Liver (tissue), 9 donors: ENCODE results near the gene JAKMIP3. TPM values are rescaled to one million over a fixed set of nuclear protein-coding genes. Genes with fewer than 3 reads are reported as not detected.
A peak's percentile ranks its signal among the peaks of the same experiment; 100 is the strongest.

Experiments
- DNase-seq: peaks from one replicate; pipeline ENCODE4 v3.0.0-alpha.2; 2017; ENCODE audit warnings: low spot score
- H3K27ac ChIP-seq, 2 donors: one replicate each; pipeline ENCODE4 v1.7.0; 2013; ENCODE audit warnings: inconsistent platforms in 2 of 2, low read length in 2 of 2, control low read depth in 1 of 2, low read depth in 1 of 2, mild to moderate bottlenecking in 1 of 2
- H3K27me3 ChIP-seq, 4 donors: one replicate each; pipeline versions ENCODE4 v1.6.1 to v1.7.0; 2013; ENCODE audit warnings: low read length in 3 of 4, inconsistent platforms in 1 of 4, mild to moderate bottlenecking in 1 of 4, moderate library complexity in 1 of 4; ENCODE audit not compliant: control insufficient read depth in 4 of 4, insufficient read depth in 4 of 4
- H3K36me3 ChIP-seq, 4 donors: one replicate each; pipeline versions ENCODE4 v1.6.1 to v1.7.0; 2013; ENCODE audit warnings: low read length in 3 of 4, mild to moderate bottlenecking in 3 of 4, low read depth in 1 of 4, moderate library complexity in 1 of 4; ENCODE audit not compliant: control insufficient read depth in 4 of 4, insufficient read depth in 3 of 4
- H3K4me1 ChIP-seq, 4 donors: one replicate each; pipeline versions ENCODE4 v1.6.1 to v1.7.0; 2013; ENCODE audit warnings: low read length in 3 of 4, mild to moderate bottlenecking in 3 of 4, moderate library complexity in 1 of 4; ENCODE audit not compliant: control insufficient read depth in 4 of 4, insufficient read depth in 4 of 4
- H3K4me3 ChIP-seq, 3 donors: one replicate each; pipeline versions ENCODE4 v1.6.1 to v1.7.0; 2013; ENCODE audit warnings: low read length in 3 of 3, control low read depth in 1 of 3, low read depth in 1 of 3, mild to moderate bottlenecking in 1 of 3
- H3K9ac ChIP-seq, 2 donors: one replicate each; pipeline ENCODE4 v1.7.0; 2013; ENCODE audit warnings: low read length in 2 of 2, mild to moderate bottlenecking in 2 of 2, moderate library complexity in 2 of 2, control low read depth in 1 of 2, low read depth in 1 of 2
- H3K9me3 ChIP-seq, 4 donors: one replicate each; pipeline versions ENCODE4 v1.6.1 to v1.7.0; 2013; ENCODE audit warnings: low read length in 3 of 4; ENCODE audit not compliant: control insufficient read depth in 4 of 4
- EGR1 ChIP-seq, 2 donors: IDR thresholded peaks; 2 replicates each; pipeline ENCODE4 v1.6.1; 2016 to 2018; ENCODE audit warnings: antibody characterized with exemption in 2 of 2, low read depth in 2 of 2
- FOXA1 ChIP-seq: IDR thresholded peaks from 2 replicates; pipeline ENCODE4 v1.6.1; 2016; ENCODE audit warnings: antibody characterized with exemption
- FOXA2 ChIP-seq: IDR thresholded peaks from 2 replicates; pipeline ENCODE4 v1.6.1; 2016; ENCODE audit warnings: antibody characterized with exemption
- HNF4G ChIP-seq: IDR thresholded peaks from 2 replicates; pipeline ENCODE4 v1.6.1; 2016; ENCODE audit warnings: antibody characterized with exemption
- NR2F2 ChIP-seq: IDR thresholded peaks from 2 replicates; pipeline ENCODE4 v1.6.1; 2016; ENCODE audit warnings: antibody characterized with exemption
- RAD21 ChIP-seq, 2 donors: IDR thresholded peaks; 2 replicates each; pipeline ENCODE4 v1.6.1; 2016; ENCODE audit warnings: antibody characterized with exemption in 2 of 2, mild to moderate bottlenecking in 2 of 2
- RXRA ChIP-seq, 2 donors: IDR thresholded peaks; 2 replicates each; pipeline ENCODE4 v1.6.1; 2017 to 2018; ENCODE audit warnings: antibody characterized with exemption in 2 of 2, mild to moderate bottlenecking in 1 of 2
- SP1 ChIP-seq: IDR thresholded peaks from 2 replicates; pipeline ENCODE4 v1.6.1; 2018; ENCODE audit warnings: antibody characterized with exemption, mild to moderate bottlenecking
- TAF1 ChIP-seq: conservative IDR thresholded peaks from 2 replicates; pipeline ENCODE4 v1.6.1; 2016; ENCODE audit warnings: antibody characterized with exemption, mild to moderate bottlenecking
- YY1 ChIP-seq: IDR thresholded peaks from 2 replicates; pipeline ENCODE4 v1.6.1; 2016; ENCODE audit warnings: antibody characterized with exemption, mild to moderate bottlenecking
- WGBS: extraction: QIAGEN DNeasy Blood & Tissue Kit; methylation state at CpG from one replicate; pipeline ENCODE4 v1.1.7; 2013; 5-methylcytosine and 5-hydroxymethylcytosine counted together
- polyA plus RNA-seq, 2 donors: library from polyadenylated mRNA; stranded (reverse) in 1 of 2; unstranded in 1 of 2; fragments of 200-250 nt in 1 of 2; fragments of >200 nt in 1 of 2; fragmentation: Nextera tagmentation in 1 of 2; extraction: Ambion mirVana in 1 of 2; gene quantifications; one replicate each; pipeline versions ENCODE4 v1.2.1 to v1.2.3, GENCODE V29; 2013 to 2015
- total RNA-seq, 2 donors: library from RNA; depleted of rRNA; stranded (reverse); fragments of >200 nt; gene quantifications; one replicate each; pipeline ENCODE4 v1.2.3, GENCODE V29; 2014
- TF ChIP-seq, protein P1 (sequence below): IDR thresholded peaks from 2 replicates; pipeline ENCODE4 v1.6.1; 2016; ENCODE audit warnings: antibody characterized with exemption
- TF ChIP-seq, protein P2 (sequence below): IDR thresholded peaks from 2 replicates; pipeline ENCODE4 v1.6.1; 2016; ENCODE audit warnings: antibody characterized with exemption
- TF ChIP-seq, protein P3 (sequence below): IDR thresholded peaks from 2 replicates; pipeline ENCODE4 v1.6.1; 2016; ENCODE audit warnings: antibody characterized with exemption
- donor health status: healthy.
- donor health status: healthy.
- donor health status: healthy.
- donor health status: healthy.
- donor health status: healthy.

The JAKMIP3 gene
- total and polyA plus RNA-seq, 4 donors: 0.08 to 0.17 (median 0.09) TPM; not detected in 1

DNA sequence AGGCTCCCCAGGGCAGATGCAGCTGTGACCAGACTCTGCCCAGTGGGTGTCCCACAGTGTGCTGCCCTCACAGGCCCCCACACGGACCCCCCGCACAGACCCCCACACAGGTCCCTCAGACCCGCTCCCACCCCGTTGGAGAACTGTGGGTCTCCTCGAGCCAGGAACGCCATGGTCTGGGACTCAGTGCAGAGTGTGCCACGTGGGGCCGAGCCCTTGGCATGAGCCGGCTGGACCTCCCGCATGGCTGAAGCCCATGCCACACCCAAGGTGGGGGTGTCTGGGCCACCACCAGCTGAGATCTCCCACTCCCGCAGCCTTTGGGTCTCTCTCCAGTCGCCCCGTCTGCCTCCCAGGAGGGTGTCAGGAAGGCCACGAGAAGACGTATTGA lies 34.3 kb downstream of the JAKMIP3 start:
- Histone ChIP-seq H3K27ac (no peak overlapping the region), H3K4me3 (no peak overlapping the region), H3K9ac (no peak overlapping the region), H3K27me3 (no peaks in the 10 kb centered on the region), H3K4me1 (no peaks in the 10 kb centered on the region), H3K9me3 (no peaks in the 10 kb centered on the region), H3K36me3 (no peaks in the 10 kb centered on the region)
- 89% methylated on average over 15 of the region's 15 CpGs for WGBS
- peak; percentile 16 for DNase-seq
- TF ChIP-seq NR2F2: no peak
- TF ChIP-seq HNF4G: no peak
- TF ChIP-seq FOXA1: no peak
- no peak for TF ChIP-seq SP1
- TF ChIP-seq, protein P1, sequence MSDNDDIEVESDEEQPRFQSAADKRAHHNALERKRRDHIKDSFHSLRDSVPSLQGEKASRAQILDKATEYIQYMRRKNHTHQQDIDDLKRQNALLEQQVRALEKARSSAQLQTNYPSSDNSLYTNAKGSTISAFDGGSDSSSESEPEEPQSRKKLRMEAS: no peak
- TF ChIP-seq EGR1 (IDR thresholded peaks at IDR 0.05; ENCODE audit: low read depth in 2 of 2): no peak
- no peak for TF ChIP-seq RAD21 (IDR thresholded peaks at IDR 0.05)
- TF ChIP-seq, protein P2, sequence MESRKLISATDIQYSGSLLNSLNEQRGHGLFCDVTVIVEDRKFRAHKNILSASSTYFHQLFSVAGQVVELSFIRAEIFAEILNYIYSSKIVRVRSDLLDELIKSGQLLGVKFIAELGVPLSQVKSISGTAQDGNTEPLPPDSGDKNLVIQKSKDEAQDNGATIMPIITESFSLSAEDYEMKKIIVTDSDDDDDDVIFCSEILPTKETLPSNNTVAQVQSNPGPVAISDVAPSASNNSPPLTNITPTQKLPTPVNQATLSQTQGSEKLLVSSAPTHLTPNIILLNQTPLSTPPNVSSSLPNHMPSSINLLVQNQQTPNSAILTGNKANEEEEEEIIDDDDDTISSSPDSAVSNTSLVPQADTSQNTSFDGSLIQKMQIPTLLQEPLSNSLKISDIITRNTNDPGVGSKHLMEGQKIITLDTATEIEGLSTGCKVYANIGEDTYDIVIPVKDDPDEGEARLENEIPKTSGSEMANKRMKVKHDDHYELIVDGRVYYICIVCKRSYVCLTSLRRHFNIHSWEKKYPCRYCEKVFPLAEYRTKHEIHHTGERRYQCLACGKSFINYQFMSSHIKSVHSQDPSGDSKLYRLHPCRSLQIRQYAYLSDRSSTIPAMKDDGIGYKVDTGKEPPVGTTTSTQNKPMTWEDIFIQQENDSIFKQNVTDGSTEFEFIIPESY: no peak
- TF ChIP-seq FOXA2: no peak
- no peak for TF ChIP-seq TAF1
- no peak for TF ChIP-seq YY1
- TF ChIP-seq, protein P3, sequence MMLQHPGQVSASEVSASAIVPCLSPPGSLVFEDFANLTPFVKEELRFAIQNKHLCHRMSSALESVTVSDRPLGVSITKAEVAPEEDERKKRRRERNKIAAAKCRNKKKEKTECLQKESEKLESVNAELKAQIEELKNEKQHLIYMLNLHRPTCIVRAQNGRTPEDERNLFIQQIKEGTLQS: no peak

DNA sequence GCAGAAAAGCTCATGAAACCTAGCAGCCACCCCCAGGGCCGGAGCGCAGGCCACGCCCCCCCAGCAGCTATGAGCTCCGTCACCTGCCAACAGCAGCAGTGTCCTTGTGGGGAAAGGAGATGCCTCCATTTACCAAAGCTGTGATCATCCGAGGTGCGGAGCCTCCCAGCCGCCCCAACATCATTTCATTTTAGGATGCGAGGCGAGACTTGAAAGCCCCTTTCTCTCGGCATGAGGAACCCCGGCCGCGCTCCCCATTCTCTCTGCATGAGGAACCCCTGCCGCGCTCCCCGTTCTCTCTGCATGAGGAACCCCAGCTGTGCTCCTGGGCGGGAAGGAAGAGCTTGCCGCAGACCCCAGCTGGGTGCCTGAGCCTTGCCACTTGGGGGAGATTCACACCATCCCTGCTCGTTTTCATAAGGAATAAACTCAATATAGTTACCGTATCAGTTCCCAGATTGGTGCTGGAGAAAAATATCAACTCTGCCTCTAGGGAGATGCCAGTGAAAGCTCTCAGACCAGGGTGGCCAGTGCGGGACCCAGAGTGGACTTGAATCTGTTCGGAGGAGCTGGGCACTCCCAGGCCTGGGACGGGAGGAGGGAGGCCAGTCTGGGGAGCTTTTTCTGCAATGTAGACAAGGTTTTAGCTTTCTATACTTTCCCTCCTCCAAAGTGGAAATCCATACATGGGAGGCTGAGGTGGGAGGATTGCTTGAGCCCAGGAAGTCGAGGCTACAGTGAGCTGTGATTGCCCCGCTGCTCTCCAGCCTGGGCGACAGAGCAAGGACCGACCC lies 35.0 kb downstream of the JAKMIP3 start:
- Histone ChIP-seq H3K36me3 (no peaks in the 10 kb centered on the region), H3K4me3 (no peak overlapping the region), H3K9me3 (no peaks in the 10 kb centered on the region), H3K9ac (no peak overlapping the region), H3K4me1 (no peaks in the 10 kb centered on the region), H3K27ac (no peak overlapping the region), H3K27me3 (no peaks in the 10 kb centered on the region)
- WGBS: 78% methylated on average over 27 of the region's 27 CpGs
- TF ChIP-seq YY1 (no peak), RXRA (IDR thresholded peaks at IDR 0.05) (no peak), EGR1 (IDR thresholded peaks at IDR 0.05; ENCODE audit: low read depth in 2 of 2) (no peak), FOXA2 (no peak)
- TF ChIP-seq, protein P3: no peak
- DNase-seq: peak; percentile 24

DNA sequence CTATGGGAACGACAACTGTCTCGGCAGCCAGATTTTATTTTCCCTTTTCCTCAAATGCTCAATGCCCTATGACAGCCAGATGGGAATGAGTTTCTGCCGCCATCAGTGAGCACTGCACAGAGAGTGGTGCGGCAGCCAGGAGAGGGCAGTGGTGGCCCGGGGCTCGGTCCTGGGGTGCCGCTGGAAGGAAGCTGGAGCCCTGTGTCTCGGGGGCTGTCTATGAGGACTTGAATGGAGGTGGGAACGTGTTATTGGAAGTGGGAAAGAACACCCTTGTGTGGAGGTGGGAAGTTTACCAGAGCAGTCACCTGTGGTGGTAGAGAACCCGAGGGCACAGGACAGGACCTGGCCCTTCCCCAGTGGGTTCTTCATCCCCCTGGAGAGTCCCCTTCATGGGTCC lies 35.8 kb downstream of the JAKMIP3 start:
- Histone ChIP-seq H3K9me3 (no peaks in the 10 kb centered on the region), H3K36me3 (no peaks in the 10 kb centered on the region), H3K27ac (no peak overlapping the region), H3K4me3 (no peak overlapping the region), H3K9ac (no peak overlapping the region), H3K4me1 (no peaks in the 10 kb centered on the region), H3K27me3 (no peaks in the 10 kb centered on the region)
- TF ChIP-seq FOXA2 (no peak), EGR1 (IDR thresholded peaks at IDR 0.05; ENCODE audit: low read depth in 2 of 2) (no peak)
- TF ChIP-seq, protein P2: no peak
- peak; percentile 22 for DNase-seq
- 61% methylated on average over 10 of the region's 10 CpGs for WGBS
